HepG2 (cell line): ENCODE results near the gene RHBDL3. TPM values are rescaled to one million over a fixed set of nuclear protein-coding genes. Genes with fewer than 3 reads are reported as not detected.

Source experiments
- ARNTL ChIP-seq: sonication (generic); formaldehyde crosslinking; IDR thresholded peaks from 2 replicates; pipeline ENCODE4 v1.4.0; 2020; ENCODE audit warnings: mild to moderate bottlenecking, missing genetic modification reagents
- CBX2 ChIP-seq, 2 experiments: fragments of 200-600 bp in 1 of 2; sonication (generic); formaldehyde crosslinking in 1 of 2; IDR thresholded peaks; 2 replicates each; pipeline versions ENCODE4 v1.7.0 to v1.8.1; 2018 to 2022; ENCODE audit warnings: low read depth in 2 of 2, low read length in 1 of 2, mild to moderate bottlenecking in 1 of 2, missing genetic modification reagents in 1 of 2
- HOXA9 ChIP-seq: sonication (generic); formaldehyde crosslinking; IDR thresholded peaks from 2 replicates; pipeline ENCODE4 v1.8.1; 2022; ENCODE audit warnings: missing genetic modification reagents, mild to moderate bottlenecking, moderate library complexity, borderline replicate concordance
- MTF2 ChIP-seq: sonication (generic); formaldehyde crosslinking; IDR thresholded peaks from 2 replicates; pipeline ENCODE4 v1.5.0; 2020; ENCODE audit warnings: missing genetic modification reagents, borderline replicate concordance
- NCOA2 ChIP-seq: sonication (generic); formaldehyde crosslinking; IDR thresholded peaks from 2 replicates; pipeline ENCODE4 v1.8.0; 2022; ENCODE audit warnings: inconsistent platforms
- SRSF1 ChIP-seq: fragments of 200-400 bp; formaldehyde crosslinking; optimal IDR thresholded peaks from 2 replicates; pipeline ENCODE3; 2017; ENCODE audit warnings: mild to moderate bottlenecking, low read depth, low read length, moderate library complexity
- YEATS2 ChIP-seq: sonication (generic); formaldehyde crosslinking; IDR thresholded peaks from 2 replicates; pipeline ENCODE4 v1.4.0; 2020; ENCODE audit warnings: missing genetic modification reagents, borderline replicate concordance
- ZNF44 ChIP-seq: sonication (generic); formaldehyde crosslinking; IDR thresholded peaks from 2 replicates; pipeline ENCODE4 v1.5.1; 2020; ENCODE audit warnings: mild to moderate bottlenecking, missing genetic modification reagents
- ZNF709 ChIP-seq: sonication (generic); formaldehyde crosslinking; IDR thresholded peaks from 2 replicates; pipeline ENCODE4 v1.5.0; 2020; ENCODE audit warnings: mild to moderate bottlenecking, missing genetic modification reagents
- ZNF883 ChIP-seq: sonication (generic); formaldehyde crosslinking; IDR thresholded peaks from 2 replicates; pipeline ENCODE4 v1.5.1; 2020; ENCODE audit warnings: mild to moderate bottlenecking, missing genetic modification reagents; ENCODE audit errors: not compliant biosample characterization
- polyA plus RNA-seq, 8 experiments: library from polyadenylated mRNA; depleted of rRNA in 3 of 8; stranded (reverse) in 7 of 8; unstranded in 1 of 8; fragments of >200 nt; fragmentation: Illumina TruSeq in 4 of 8; extraction: Trizol in 4 of 8; gene quantifications; 2 replicates each; pipeline versions ENCODE4 v1.2.1 to v1.2.3, GENCODE V29; 2011 to 2016; ENCODE audit warnings: low read depth in 4 of 8, missing spikeins in 1 of 8, mixed read lengths in 1 of 8; ENCODE audit not compliant: insufficient read depth in 1 of 8
- total RNA-seq, 5 experiments: library from RNA; depleted of rRNA; stranded (reverse); fragments of >200 nt; fragmentation: Illumina TruSeq; extraction: Trizol; gene quantifications; 2 replicates each; pipeline ENCODE4 v1.2.3, GENCODE V29; 2016; ENCODE audit warnings: low read depth in 1 of 5
- TF ChIP-seq, protein P1 (sequence below): sonication (generic); formaldehyde crosslinking; IDR thresholded peaks from 2 replicates; pipeline ENCODE4 v1.9.0; 2022; ENCODE audit warnings: missing genetic modification reagents, mild to moderate bottlenecking, borderline replicate concordance
- TF ChIP-seq, protein P2 (sequence below): sonication (generic); formaldehyde crosslinking; IDR thresholded peaks from 2 replicates; pipeline ENCODE4 v1.4.0; 2020; ENCODE audit warnings: missing genetic modification reagents
- TF ChIP-seq, protein P3 (sequence below): sonication (generic); formaldehyde crosslinking; IDR thresholded peaks from 2 replicates; pipeline ENCODE4 v1.4.0; 2020; ENCODE audit warnings: missing genetic modification reagents
- TF ChIP-seq, protein P4 (sequence below): IDR thresholded peaks from 2 replicates; pipeline ENCODE4 v1.6.1; 2016
- TF ChIP-seq, protein P5 (sequence below): sonication (generic); formaldehyde crosslinking; IDR thresholded peaks from 2 replicates; pipeline ENCODE4 v1.4.0; 2020; ENCODE audit warnings: missing genetic modification reagents

Gene RHBDL3
- total and polyA plus RNA-seq, 2 of the 13 experiments (the other 11 are each of a cell fraction or from before 2014, with no cell fraction given), result 0.09 TPM; not detected in 1

DNA sequence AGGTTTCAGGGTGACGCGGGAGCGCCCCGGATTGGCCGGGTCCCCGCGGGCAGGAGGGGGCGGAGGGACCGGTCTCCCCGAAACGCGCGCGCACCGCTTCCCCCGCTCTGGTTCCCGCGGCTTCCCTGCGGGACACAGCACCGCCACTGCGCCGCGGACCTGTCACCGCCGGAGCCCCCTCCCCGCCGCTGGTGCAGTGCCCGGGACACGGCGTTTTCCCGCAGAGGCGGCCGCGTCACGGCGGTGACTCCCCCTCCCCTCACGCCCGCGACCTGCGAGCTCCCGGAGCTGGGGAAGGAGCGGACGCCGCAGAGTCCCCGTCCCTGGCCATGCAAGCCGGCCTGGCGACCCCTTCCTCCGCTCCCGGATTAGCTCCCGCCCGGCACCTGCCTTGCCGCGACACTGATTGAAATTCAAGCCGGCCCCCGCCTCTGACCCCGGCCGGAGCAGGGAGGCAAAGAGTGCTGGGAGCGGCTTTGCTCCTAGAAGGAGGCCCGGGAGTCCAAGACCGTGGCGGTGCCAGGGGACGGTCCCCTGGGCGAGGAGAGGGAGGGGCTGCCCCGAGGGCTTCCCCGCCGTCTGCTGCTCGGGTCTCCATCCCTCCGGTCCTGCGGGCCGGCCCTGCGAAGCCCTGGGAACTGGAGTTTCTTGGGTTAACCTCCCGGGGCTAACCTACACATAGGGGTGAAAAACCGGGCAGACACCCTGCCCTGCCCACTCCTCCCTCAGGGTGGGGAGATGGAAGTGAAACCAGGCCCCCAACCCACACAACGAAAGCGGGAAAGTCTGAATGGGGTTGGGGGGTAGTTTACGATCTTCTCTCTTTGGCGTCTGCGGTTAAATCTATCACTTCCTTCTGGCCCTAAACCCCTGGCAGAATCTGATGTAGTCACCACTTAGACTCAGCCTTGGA is 1.0 kb downstream of the RHBDL3 start (continued):
- TF ChIP-seq, protein P1, sequence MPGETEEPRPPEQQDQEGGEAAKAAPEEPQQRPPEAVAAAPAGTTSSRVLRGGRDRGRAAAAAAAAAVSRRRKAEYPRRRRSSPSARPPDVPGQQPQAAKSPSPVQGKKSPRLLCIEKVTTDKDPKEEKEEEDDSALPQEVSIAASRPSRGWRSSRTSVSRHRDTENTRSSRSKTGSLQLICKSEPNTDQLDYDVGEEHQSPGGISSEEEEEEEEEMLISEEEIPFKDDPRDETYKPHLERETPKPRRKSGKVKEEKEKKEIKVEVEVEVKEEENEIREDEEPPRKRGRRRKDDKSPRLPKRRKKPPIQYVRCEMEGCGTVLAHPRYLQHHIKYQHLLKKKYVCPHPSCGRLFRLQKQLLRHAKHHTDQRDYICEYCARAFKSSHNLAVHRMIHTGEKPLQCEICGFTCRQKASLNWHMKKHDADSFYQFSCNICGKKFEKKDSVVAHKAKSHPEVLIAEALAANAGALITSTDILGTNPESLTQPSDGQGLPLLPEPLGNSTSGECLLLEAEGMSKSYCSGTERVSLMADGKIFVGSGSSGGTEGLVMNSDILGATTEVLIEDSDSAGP (CRISPR knock-in tag), result peak; percentile 44; the same call in 1 of the 2 replicates
- no peak for TF ChIP-seq YEATS2 (CRISPR knock-in tag)
- TF ChIP-seq ZNF44 (CRISPR knock-in tag), result no peak
- TF ChIP-seq, protein P2, sequence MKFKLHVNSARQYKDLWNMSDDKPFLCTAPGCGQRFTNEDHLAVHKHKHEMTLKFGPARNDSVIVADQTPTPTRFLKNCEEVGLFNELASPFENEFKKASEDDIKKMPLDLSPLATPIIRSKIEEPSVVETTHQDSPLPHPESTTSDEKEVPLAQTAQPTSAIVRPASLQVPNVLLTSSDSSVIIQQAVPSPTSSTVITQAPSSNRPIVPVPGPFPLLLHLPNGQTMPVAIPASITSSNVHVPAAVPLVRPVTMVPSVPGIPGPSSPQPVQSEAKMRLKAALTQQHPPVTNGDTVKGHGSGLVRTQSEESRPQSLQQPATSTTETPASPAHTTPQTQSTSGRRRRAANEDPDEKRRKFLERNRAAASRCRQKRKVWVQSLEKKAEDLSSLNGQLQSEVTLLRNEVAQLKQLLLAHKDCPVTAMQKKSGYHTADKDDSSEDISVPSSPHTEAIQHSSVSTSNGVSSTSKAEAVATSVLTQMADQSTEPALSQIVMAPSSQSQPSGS (CRISPR knock-in tag), result no peak
- TF ChIP-seq ARNTL, result no peak
- TF ChIP-seq, protein P3, sequence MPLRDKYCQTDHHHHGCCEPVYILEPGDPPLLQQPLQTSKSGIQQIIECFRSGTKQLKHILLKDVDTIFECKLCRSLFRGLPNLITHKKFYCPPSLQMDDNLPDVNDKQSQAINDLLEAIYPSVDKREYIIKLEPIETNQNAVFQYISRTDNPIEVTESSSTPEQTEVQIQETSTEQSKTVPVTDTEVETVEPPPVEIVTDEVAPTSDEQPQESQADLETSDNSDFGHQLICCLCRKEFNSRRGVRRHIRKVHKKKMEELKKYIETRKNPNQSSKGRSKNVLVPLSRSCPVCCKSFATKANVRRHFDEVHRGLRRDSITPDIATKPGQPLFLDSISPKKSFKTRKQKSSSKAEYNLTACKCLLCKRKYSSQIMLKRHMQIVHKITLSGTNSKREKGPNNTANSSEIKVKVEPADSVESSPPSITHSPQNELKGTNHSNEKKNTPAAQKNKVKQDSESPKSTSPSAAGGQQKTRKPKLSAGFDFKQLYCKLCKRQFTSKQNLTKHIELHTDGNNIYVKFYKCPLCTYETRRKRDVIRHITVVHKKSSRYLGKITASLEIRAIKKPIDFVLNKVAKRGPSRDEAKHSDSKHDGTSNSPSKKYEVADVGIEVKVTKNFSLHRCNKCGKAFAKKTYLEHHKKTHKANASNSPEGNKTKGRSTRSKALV, result peak; percentile 92
- TF ChIP-seq ZNF883, result peak; percentile 31
- no peak for TF ChIP-seq CBX2 (IDR thresholded peaks at IDR 0.05; ENCODE audit: low read depth, low read length)
- TF ChIP-seq CBX2 (CRISPR knock-in tag; IDR thresholded peaks at IDR 0.05; ENCODE audit: low read depth), result no peak
- TF ChIP-seq, protein P4, sequence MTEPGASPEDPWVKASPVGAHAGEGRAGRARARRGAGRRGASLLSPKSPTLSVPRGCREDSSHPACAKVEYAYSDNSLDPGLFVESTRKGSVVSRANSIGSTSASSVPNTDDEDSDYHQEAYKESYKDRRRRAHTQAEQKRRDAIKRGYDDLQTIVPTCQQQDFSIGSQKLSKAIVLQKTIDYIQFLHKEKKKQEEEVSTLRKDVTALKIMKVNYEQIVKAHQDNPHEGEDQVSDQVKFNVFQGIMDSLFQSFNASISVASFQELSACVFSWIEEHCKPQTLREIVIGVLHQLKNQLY, result no peak
- TF ChIP-seq NCOA2 (CRISPR knock-in tag), result no peak
- TF ChIP-seq MTF2 (CRISPR knock-in tag), result peak; percentile 74; the same call in 1 of the 2 replicates
- TF ChIP-seq ZNF709, result no peak
- TF ChIP-seq HOXA9, result no peak
- TF ChIP-seq SRSF1, result no peak
- TF ChIP-seq, protein P5, sequence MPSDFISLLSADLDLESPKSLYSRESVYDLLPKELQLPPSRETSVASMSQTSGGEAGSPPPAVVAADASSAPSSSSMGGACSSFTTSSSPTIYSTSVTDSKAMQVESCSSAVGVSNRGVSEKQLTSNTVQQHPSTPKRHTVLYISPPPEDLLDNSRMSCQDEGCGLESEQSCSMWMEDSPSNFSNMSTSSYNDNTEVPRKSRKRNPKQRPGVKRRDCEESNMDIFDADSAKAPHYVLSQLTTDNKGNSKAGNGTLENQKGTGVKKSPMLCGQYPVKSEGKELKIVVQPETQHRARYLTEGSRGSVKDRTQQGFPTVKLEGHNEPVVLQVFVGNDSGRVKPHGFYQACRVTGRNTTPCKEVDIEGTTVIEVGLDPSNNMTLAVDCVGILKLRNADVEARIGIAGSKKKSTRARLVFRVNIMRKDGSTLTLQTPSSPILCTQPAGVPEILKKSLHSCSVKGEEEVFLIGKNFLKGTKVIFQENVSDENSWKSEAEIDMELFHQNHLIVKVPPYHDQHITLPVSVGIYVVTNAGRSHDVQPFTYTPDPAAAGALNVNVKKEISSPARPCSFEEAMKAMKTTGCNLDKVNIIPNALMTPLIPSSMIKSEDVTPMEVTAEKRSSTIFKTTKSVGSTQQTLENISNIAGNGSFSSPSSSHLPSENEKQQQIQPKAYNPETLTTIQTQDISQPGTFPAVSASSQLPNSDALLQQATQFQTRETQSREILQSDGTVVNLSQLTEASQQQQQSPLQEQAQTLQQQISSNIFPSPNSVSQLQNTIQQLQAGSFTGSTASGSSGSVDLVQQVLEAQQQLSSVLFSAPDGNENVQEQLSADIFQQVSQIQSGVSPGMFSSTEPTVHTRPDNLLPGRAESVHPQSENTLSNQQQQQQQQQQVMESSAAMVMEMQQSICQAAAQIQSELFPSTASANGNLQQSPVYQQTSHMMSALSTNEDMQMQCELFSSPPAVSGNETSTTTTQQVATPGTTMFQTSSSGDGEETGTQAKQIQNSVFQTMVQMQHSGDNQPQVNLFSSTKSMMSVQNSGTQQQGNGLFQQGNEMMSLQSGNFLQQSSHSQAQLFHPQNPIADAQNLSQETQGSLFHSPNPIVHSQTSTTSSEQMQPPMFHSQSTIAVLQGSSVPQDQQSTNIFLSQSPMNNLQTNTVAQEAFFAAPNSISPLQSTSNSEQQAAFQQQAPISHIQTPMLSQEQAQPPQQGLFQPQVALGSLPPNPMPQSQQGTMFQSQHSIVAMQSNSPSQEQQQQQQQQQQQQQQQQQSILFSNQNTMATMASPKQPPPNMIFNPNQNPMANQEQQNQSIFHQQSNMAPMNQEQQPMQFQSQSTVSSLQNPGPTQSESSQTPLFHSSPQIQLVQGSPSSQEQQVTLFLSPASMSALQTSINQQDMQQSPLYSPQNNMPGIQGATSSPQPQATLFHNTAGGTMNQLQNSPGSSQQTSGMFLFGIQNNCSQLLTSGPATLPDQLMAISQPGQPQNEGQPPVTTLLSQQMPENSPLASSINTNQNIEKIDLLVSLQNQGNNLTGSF, result no peak
